Fibroblast of pulmonary artery (primary cell): ENCODE measurements around the gene TFF1.

ENCODE experiments used
- DNase-seq: peaks from one replicate; pipeline ENCODE4 v3.0.0-alpha.2; 2010; ENCODE audit warnings: low read depth
- H3K4me3 ChIP-seq: replicated peaks from 2 replicates; pipeline ENCODE4 v1.5.1; 2011; ENCODE audit warnings: low read depth, mild to moderate bottlenecking, control low read depth, low read length, moderate library complexity
- CTCF ChIP-seq: IDR thresholded peaks from 2 replicates; pipeline ENCODE4 v1.5.1; 2011; ENCODE audit warnings: mild to moderate bottlenecking, control low read depth, low read length, inconsistent platforms; ENCODE audit errors: missing control alignments

Gene TFF1

GRCh38 chr21:42377211-42377950, 11.0 kb upstream of the TFF1 start:
- no peak for DNase-seq
- no peak for TF ChIP-seq CTCF
- H3K4me3 ChIP-seq: no peak overlapping the region

- TF ChIP-seq CTCF: no peak
- no peak for DNase-seq
- H3K4me3 ChIP-seq: no peak overlapping the region
Measured at GRCh38 chr21:42376338-42376982, 10.1 kb upstream of the TFF1 start.

GRCh38 chr21:42375966-42376337, 9.6 kb upstream of the TFF1 start:
- DNase-seq: no peak
- no peak for TF ChIP-seq CTCF
- no peak overlapping the region for H3K4me3 ChIP-seq

GRCh38 chr21:42375506-42375905, 9.2 kb upstream of the TFF1 start:
- no peak for DNase-seq
- TF ChIP-seq CTCF: no peak
- no peak overlapping the region for H3K4me3 ChIP-seq

GRCh38 chr21:42374864-42375499, 8.6 kb upstream of the TFF1 start:
- H3K4me3 ChIP-seq: no peak overlapping the region
- TF ChIP-seq CTCF: no peak
- no peak for DNase-seq

GRCh38 chr21:42374457-42374856, 8.1 kb upstream of the TFF1 start:
- H3K4me3 ChIP-seq: no peak overlapping the region
- DNase-seq: no peak
- no peak for TF ChIP-seq CTCF
